Upper lobe of left lung (tissue), 6 donors: ENCODE results near the gene GABRB2. TPM values are rescaled to one million over a fixed set of nuclear protein-coding genes. Genes with fewer than 3 reads are reported as not detected.
"Not testable (repeated sequence)": the region's sequence is repeated elsewhere in the genome, so short reads cannot be mapped to it uniquely, and the experiment has no call there.

Experiments used
- ATAC-seq, 2 donors: fragments of 200-7000 bp; cut with Tn5 transposase; one replicate each; pipeline ENCODE4 v1.9.1; 2022; ENCODE audit warnings: mild to moderate bottlenecking in 2 of 2, moderate library complexity in 2 of 2; ENCODE audit not compliant: low FRiP score in 2 of 2
- DNase-seq, 2 donors: peaks; one replicate each; pipeline ENCODE4 v3.0.0-alpha.2; 2019 to 2020
- H3K27ac ChIP-seq, 4 donors: fragments of 200-600 bp; sonication (generic); one replicate each; pipeline ENCODE4 v1.5.1; 2016 to 2019
- H3K27me3 ChIP-seq, 4 donors: fragments of 200-600 bp; sonication (generic); one replicate each; pipeline ENCODE4 v1.5.1; 2017 to 2019
- H3K36me3 ChIP-seq, 4 donors: fragments of 200-600 bp; sonication (generic); one replicate each; pipeline ENCODE4 v1.5.1; 2016 to 2019
- H3K4me1 ChIP-seq, 4 donors: fragments of 200-600 bp; sonication (generic); one replicate each; pipeline ENCODE4 v1.5.1; 2018 to 2019
- H3K4me3 ChIP-seq, 4 donors: fragments of 200-600 bp; sonication (generic); one replicate each; pipeline ENCODE4 v1.5.1; 2017 to 2019; ENCODE audit warnings: mild to moderate bottlenecking in 2 of 4, moderate library complexity in 1 of 4
- H3K9me3 ChIP-seq, 4 donors: fragments of 200-600 bp; sonication (generic); one replicate each; pipeline ENCODE4 v1.5.1; 2018 to 2019
- EP300 ChIP-seq, 4 donors: sonication (generic); formaldehyde crosslinking; IDR thresholded peaks; one replicate each; pipeline ENCODE4 v1.5.1; 2017; ENCODE audit warnings: antibody characterized with exemption in 4 of 4, control low read depth in 2 of 4
- POLR2A ChIP-seq, 4 donors: fragments of 450-650 bp; IDR thresholded peaks; one replicate each; pipeline ENCODE4 v1.5.1; 2016 to 2017; ENCODE audit warnings: antibody characterized with exemption in 4 of 4, mild to moderate bottlenecking in 2 of 4
- POLR2AphosphoS5 ChIP-seq, 2 donors: sonication (generic); formaldehyde crosslinking; IDR thresholded peaks; one replicate each; pipeline ENCODE4 v1.5.1; 2017; ENCODE audit warnings: antibody characterized with exemption in 2 of 2
- WGBS, 2 donors: methylation state at CpG; one replicate each; pipeline ENCODE4 v1.1.5; 2017 to 2018; 5-methylcytosine and 5-hydroxymethylcytosine counted together
- total RNA-seq, 6 donors: library from RNA; depleted of rRNA in 4 of 6; stranded (reverse); fragments of >200 nt in 4 of 6; gene quantifications; one replicate each; pipeline versions ENCODE4 v1.1.0 to v1.2.1, GENCODE V29; 2016 to 2021
- TF ChIP-seq, protein P1 (sequence below), 6 experiments: fragments of 450-650 bp in 4 of 6; fragments of 200-600 bp in 2 of 6; sonication (generic) in 2 of 6; IDR thresholded peaks; one replicate each; pipeline ENCODE4 v1.5.1; 2016 to 2019; ENCODE audit warnings: antibody characterized with exemption in 6 of 6
- donor health status: DM: no; HTN: no; CAD: no; lungs with moderate emphysema.
- donor health status: DM: no; HTN: yes; CAD: no; lungs with severe emphysema.

The GABRB2 gene
- total RNA-seq, 6 donors from 2014 or later, result 0.39 to 1.5 (median 0.63) TPM; not detected in 1

DNA sequence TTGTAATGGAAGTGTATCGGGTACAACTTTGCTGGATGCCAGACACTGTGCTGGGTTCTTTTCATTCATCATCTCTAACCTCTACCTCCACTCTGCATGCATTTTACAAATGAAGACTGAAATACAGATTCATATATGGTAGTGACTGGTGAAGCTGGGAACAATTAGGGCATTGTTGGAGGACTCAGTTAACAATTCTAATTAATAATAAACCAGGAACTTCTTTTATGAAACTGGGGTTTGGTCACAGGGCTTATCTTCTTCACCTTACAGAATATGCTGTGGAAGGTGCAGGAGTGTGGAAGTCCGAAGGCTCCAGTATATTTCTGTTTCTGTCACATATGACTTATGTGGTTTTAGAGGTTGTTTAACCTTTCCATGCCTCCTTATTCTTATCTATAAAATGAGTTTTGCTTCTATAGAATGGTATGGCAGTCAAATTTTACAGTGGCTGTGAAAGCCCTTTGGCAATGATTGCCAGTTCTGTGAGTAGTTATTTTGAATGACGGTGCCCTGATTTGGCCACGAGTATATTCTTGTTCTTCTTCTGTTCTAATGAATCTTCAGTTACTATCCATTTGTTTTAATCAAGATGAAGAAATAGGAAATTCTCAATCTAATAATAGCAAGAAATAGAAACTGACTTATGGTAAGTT lies 284.7 kb downstream of the GABRB2 start:
- Histone ChIP-seq H3K4me1 (no peaks in the 10 kb centered on the region), H3K27me3 (no peaks in the 10 kb centered on the region), H3K4me3 (no peak overlapping the region), H3K27ac (no peak overlapping the region), H3K9me3 (no peaks in the 10 kb centered on the region), H3K36me3 (no peaks in the 10 kb centered on the region)
- DNase-seq (no peak), ATAC-seq (no peak)
- TF ChIP-seq POLR2A (IDR thresholded peaks at IDR 0.05), result no peak
- no peak for TF ChIP-seq EP300 (IDR thresholded peaks at IDR 0.05)
- TF ChIP-seq, protein P1, sequence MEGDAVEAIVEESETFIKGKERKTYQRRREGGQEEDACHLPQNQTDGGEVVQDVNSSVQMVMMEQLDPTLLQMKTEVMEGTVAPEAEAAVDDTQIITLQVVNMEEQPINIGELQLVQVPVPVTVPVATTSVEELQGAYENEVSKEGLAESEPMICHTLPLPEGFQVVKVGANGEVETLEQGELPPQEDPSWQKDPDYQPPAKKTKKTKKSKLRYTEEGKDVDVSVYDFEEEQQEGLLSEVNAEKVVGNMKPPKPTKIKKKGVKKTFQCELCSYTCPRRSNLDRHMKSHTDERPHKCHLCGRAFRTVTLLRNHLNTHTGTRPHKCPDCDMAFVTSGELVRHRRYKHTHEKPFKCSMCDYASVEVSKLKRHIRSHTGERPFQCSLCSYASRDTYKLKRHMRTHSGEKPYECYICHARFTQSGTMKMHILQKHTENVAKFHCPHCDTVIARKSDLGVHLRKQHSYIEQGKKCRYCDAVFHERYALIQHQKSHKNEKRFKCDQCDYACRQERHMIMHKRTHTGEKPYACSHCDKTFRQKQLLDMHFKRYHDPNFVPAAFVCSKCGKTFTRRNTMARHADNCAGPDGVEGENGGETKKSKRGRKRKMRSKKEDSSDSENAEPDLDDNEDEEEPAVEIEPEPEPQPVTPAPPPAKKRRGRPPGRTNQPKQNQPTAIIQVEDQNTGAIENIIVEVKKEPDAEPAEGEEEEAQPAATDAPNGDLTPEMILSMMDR (IDR thresholded peaks at IDR 0.05), result no peak
- TF ChIP-seq POLR2AphosphoS5 (IDR thresholded peaks at IDR 0.05), result no peak
- WGBS, 2 donors, result 84 to 89% methylated on average over 4 of the region's 4 CpGs

DNA sequence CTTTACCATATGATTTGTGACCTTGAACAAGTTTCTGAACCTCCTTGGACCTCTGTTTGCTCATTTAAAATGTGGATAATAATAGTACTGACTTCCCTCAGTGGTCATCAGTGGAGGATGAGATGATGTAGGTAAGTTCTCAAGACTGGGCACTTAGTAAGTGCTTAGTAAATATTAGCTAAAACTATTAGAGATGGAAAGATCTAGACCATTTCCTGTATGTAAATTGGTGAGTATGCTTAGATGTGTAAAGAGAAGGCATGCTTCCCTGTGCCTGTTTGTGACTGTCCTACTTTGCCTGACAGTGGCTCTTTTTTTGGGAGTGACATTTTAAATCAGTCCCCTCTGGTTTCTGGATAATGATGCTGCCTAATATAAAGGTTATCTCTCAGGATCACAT lies 288.1 kb downstream of the GABRB2 start:
- DNase-seq, result no peak
- H3K9me3 ChIP-seq, result no peaks in the 10 kb centered on the region
- ATAC-seq, result no peak
- H3K4me1 ChIP-seq, result no peaks in the 10 kb centered on the region
- no peaks in the 10 kb centered on the region for H3K27me3 ChIP-seq
- H3K4me3 ChIP-seq, result no peak overlapping the region
- TF ChIP-seq EP300 (IDR thresholded peaks at IDR 0.05) (no peak), POLR2AphosphoS5 (IDR thresholded peaks at IDR 0.05) (no peak), POLR2A (IDR thresholded peaks at IDR 0.05) (no peak)
- TF ChIP-seq, protein P1 (IDR thresholded peaks at IDR 0.05), result no peak
- H3K36me3 ChIP-seq, result no peaks in the 10 kb centered on the region
- H3K27ac ChIP-seq, result no peak overlapping the region

DNA sequence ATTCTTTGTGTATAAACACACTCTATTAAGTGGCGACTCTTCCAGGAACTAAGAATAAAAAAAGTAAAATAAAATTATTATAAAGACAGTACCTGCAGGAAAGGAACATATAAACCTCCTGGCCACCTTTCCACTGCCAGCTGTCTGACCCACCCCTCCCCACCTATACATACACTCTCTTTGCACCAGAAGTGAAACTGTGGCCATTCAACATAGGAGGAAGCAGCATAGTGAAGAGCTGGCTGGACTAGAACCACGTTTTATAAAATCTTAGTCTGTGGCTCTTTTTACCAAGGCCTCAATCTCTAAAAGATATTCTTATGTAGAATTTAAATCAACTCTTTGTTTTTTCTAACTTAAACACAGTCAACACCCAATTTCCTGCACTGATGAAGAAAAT lies 289.6 kb downstream of the GABRB2 start:
- DNase-seq (no peak), ATAC-seq (no peak)
- 57 to 67% methylated on average over 2 of the region's 2 CpGs for WGBS, 2 donors

DNA sequence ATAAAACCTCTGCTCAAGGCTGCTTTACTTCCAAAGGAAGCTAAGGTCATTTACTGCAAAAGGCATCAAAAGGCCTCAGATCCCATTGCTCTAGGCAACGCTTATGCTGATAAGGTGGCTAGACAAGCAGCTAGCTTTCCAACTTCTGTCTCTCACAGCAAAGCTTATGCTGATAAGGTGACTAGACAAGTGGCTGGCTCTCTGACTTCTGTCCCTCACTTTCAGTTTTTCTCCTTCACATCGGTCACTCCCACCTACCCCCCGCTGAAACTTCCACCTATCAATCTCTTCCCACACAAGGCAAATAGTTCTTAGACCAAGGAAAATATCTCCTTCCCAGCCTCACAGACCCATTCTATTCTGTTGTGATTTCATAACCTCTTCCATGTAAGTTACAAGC lies 293.6 kb downstream of the GABRB2 start:
- 42 to 52% methylated on average over 3 of the region's 3 CpGs for WGBS, 2 donors
- H3K27me3 ChIP-seq, ATAC-seq, DNase-seq, H3K4me3 ChIP-seq, H3K9me3 ChIP-seq, H3K27ac ChIP-seq, H3K36me3 ChIP-seq, H3K4me1 ChIP-seq: not testable (repeated sequence)

More for the DNA sequence above, 289.6 kb downstream of the GABRB2 start:
- TF ChIP-seq EP300 (IDR thresholded peaks at IDR 0.05), result no peak
- TF ChIP-seq, protein P1 (IDR thresholded peaks at IDR 0.05), result no peak
- TF ChIP-seq POLR2A (IDR thresholded peaks at IDR 0.05), result no peak
- no peak for TF ChIP-seq POLR2AphosphoS5 (IDR thresholded peaks at IDR 0.05)
- Histone ChIP-seq H3K4me3 (no peak overlapping the region), H3K36me3 (no peaks in the 10 kb centered on the region), H3K9me3 (no peaks in the 10 kb centered on the region), H3K4me1 (no peaks in the 10 kb centered on the region), H3K27me3 (no peaks in the 10 kb centered on the region), H3K27ac (no peak overlapping the region)

DNA sequence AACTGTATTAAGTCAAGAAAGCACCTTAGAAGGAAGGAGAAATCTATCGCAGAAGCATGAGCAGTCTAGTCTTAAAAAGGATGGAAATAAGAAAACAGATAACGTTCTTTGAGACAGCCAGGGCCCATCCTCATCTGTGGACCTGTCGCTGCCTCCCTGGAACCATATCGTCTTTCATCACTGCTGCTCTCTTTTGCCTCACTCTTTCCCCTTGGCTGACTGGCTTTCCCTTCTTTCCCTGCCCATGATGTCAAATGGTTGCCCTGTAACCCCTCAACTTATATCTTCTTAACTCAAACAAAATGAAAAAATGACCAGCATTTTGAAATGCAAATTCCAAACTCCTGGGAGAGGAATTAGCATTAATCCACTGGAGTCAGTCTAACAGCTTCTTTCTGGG lies 299.8 kb downstream of the GABRB2 start:
- Histone ChIP-seq H3K4me1 (no peaks in the 10 kb centered on the region), H3K36me3 (no peaks in the 10 kb centered on the region), H3K9me3 (no peaks in the 10 kb centered on the region), H3K27ac (no peak overlapping the region), H3K27me3 (no peaks in the 10 kb centered on the region), H3K4me3 (no peak overlapping the region)
- 66 to 75% methylated on average over 4 of the region's 4 CpGs for WGBS, 2 donors
- no peak for DNase-seq
- TF ChIP-seq POLR2AphosphoS5 (IDR thresholded peaks at IDR 0.05) (no peak), EP300 (IDR thresholded peaks at IDR 0.05) (no peak), POLR2A (IDR thresholded peaks at IDR 0.05) (no peak)
- TF ChIP-seq, protein P1 (IDR thresholded peaks at IDR 0.05), result no peak
- no peak for ATAC-seq

DNA sequence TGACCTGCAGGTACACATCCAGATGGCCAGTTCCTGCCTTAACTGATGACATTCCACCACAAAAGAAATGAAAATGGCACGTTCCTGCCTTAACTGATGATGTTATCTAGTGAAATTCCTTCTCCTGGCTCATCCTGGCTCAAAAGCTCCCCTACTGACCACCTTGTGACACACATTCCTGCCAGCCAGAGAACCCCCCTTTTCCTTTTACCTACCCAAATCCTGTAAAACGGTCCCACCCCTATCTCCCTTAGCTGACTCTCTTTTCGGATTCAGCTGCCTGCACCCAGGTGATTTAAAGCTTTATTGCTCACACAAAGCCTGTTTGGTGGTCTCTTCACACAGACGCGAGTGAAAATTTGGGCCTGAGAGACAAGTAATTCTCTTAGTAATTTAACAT lies 300.7 kb downstream of the GABRB2 start:
- 58 to 71% methylated on average over 5 of the region's 5 CpGs for WGBS, 2 donors
- not testable (repeated sequence) for H3K4me1 ChIP-seq, H3K27ac ChIP-seq, DNase-seq, H3K36me3 ChIP-seq, ATAC-seq, H3K27me3 ChIP-seq, H3K4me3 ChIP-seq, H3K9me3 ChIP-seq
